Natural killer cell (primary cell): ENCODE measurements around the gene TSC22D3. TPM values are rescaled to one million over a fixed set of nuclear protein-coding genes. Genes with fewer than 3 reads are reported as not detected.

Experiments
- ATAC-seq, 3 donors: fragments of 150-1000 bp in 2 of 3; fragments of 200-7000 bp in 1 of 3; cut with Tn5 transposase; 1 replicate in 1 of 3; 2 replicates in 2 of 3; pipeline ENCODE4 v1.10.0; 2021; ENCODE audit warnings: mild to moderate bottlenecking in 2 of 3, moderate library complexity in 2 of 3
- DNase-seq, 2 donors: peaks; one replicate each; pipeline versions ENCODE4 v3.0.0 to v3.0.0-alpha.2; 2013 to 2021; ENCODE audit warnings: mixed read lengths in 1 of 2
- H3K27ac ChIP-seq: one replicate; pipeline ENCODE4 v1.5.1; 2013; ENCODE audit warnings: mild to moderate bottlenecking, low read length
- H3K27me3 ChIP-seq: one replicate; pipeline ENCODE4 v1.6.1; 2013; ENCODE audit warnings: low read length; ENCODE audit not compliant: control insufficient read depth, insufficient read depth
- H3K36me3 ChIP-seq: one replicate; pipeline ENCODE4 v1.6.1; 2013; ENCODE audit warnings: low read length; ENCODE audit not compliant: control insufficient read depth, insufficient read depth
- H3K4me1 ChIP-seq: one replicate; pipeline ENCODE4 v1.6.1; 2013; ENCODE audit warnings: low read length; ENCODE audit not compliant: control insufficient read depth, insufficient read depth
- H3K4me3 ChIP-seq: one replicate; pipeline ENCODE4 v1.5.1; 2013; ENCODE audit warnings: low read length
- H3K9me3 ChIP-seq: one replicate; pipeline ENCODE4 v1.6.1; 2013; ENCODE audit warnings: low read length; ENCODE audit not compliant: control insufficient read depth, insufficient read depth
- H3K27ac Mint-ChIP-seq, 2 donors: one replicate each; pipeline ENCODE4 v1.8.0; 2022; ENCODE audit warnings: mild to moderate bottlenecking in 2 of 2, mixed read lengths in 2 of 2, moderate library complexity in 1 of 2
- H3K27me3 Mint-ChIP-seq, 2 donors: one replicate each; pipeline ENCODE4 v1.8.0; 2022; ENCODE audit warnings: low read depth in 2 of 2, mixed read lengths in 2 of 2
- H3K36me3 Mint-ChIP-seq: one replicate; pipeline ENCODE4 v1.8.0; 2022; ENCODE audit warnings: mixed read lengths
- H3K4me1 Mint-ChIP-seq, 2 donors: one replicate each; pipeline ENCODE4 v1.8.0; 2022; ENCODE audit warnings: mixed read lengths in 2 of 2
- H3K4me3 Mint-ChIP-seq: one replicate; pipeline ENCODE4 v1.8.0; 2022; ENCODE audit warnings: mild to moderate bottlenecking, moderate library complexity, mixed read lengths
- H3K9me3 Mint-ChIP-seq, 2 donors: one replicate each; pipeline ENCODE4 v1.8.0; 2022; ENCODE audit warnings: mixed read lengths in 2 of 2
- WGBS: methylation state at CpG from one replicate; pipeline ENCODE4 v1.1.7; 2013; ENCODE audit warnings: missing lambda C conversion rate; ENCODE audit not compliant: insufficient coverage; 5-methylcytosine and 5-hydroxymethylcytosine counted together
- intact Hi-C: fragments of 100-400 bp; cut with micrococcal nuclease; formaldehyde crosslinking; loops from one replicate; pipeline ENCODE4 v1.14.2; 2022
- total RNA-seq, 4 donors: library from RNA; stranded (reverse); fragments of 120-200 nt in 1 of 4; gene quantifications; one replicate each; pipeline versions ENCODE4 v1.2.3 to v1.2.4, GENCODE V29; 2013 to 2022
- TF ChIP-seq, protein P1 (sequence below): fragments of 200-600 bp; IDR thresholded peaks from one replicate; pipeline ENCODE4 v1.8.0; 2022; ENCODE audit warnings: antibody characterized with exemption

TSC22D3 gene
- total RNA-seq, 3 donors from 2014 or later (not counting 1 experiment from before 2014, with no cell fraction given) = 895 to 1,800 (median 1,053) TPM

DNA sequence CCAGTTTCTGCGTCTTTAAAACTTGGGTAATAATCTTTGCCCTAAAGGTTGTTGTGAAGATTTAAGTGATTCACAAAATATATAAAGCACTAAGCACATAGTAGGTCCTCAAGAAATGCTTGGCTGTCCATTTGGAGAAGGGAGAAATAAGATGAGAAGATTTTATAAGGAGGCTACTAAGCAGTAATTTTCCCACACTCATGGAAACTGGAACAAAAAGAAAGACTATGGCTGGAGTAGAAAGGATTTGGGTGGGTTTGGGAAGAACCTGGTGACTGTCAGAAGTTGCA is 100.3 kb downstream of the TSC22D3 start:
- H3K9me3 ChIP-seq = no peaks in the 10 kb centered on the region
- Mint-ChIP-seq H3K4me3 (peak overlapping the region; percentile 49), H3K4me1 (peaks cover 35 to 52% of the 10 kb centered on the region in 2 donors), H3K27ac (peak overlapping the region; percentile 90 to 95), H3K9me3 (no peaks in the 10 kb centered on the region), H3K36me3 (no peaks in the 10 kb centered on the region), H3K27me3 (peaks cover 1 to 28% of the 10 kb centered on the region in 2 donors)
- no peaks in the 10 kb centered on the region for H3K36me3 ChIP-seq
- H3K4me1 ChIP-seq = peaks cover 64% of the 10 kb centered on the region
- intact Hi-C loops = no loop called here
- no peak overlapping the region for H3K4me3 ChIP-seq
- no peak for ATAC-seq
- no CpG with 5 or more reads among the region's 1 CpG for WGBS
- no peak for DNase-seq
- H3K27ac ChIP-seq = peak overlapping the region; percentile 100
- TF ChIP-seq, protein P1, sequence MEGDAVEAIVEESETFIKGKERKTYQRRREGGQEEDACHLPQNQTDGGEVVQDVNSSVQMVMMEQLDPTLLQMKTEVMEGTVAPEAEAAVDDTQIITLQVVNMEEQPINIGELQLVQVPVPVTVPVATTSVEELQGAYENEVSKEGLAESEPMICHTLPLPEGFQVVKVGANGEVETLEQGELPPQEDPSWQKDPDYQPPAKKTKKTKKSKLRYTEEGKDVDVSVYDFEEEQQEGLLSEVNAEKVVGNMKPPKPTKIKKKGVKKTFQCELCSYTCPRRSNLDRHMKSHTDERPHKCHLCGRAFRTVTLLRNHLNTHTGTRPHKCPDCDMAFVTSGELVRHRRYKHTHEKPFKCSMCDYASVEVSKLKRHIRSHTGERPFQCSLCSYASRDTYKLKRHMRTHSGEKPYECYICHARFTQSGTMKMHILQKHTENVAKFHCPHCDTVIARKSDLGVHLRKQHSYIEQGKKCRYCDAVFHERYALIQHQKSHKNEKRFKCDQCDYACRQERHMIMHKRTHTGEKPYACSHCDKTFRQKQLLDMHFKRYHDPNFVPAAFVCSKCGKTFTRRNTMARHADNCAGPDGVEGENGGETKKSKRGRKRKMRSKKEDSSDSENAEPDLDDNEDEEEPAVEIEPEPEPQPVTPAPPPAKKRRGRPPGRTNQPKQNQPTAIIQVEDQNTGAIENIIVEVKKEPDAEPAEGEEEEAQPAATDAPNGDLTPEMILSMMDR = no peak
- no peaks in the 10 kb centered on the region for H3K27me3 ChIP-seq

DNA sequence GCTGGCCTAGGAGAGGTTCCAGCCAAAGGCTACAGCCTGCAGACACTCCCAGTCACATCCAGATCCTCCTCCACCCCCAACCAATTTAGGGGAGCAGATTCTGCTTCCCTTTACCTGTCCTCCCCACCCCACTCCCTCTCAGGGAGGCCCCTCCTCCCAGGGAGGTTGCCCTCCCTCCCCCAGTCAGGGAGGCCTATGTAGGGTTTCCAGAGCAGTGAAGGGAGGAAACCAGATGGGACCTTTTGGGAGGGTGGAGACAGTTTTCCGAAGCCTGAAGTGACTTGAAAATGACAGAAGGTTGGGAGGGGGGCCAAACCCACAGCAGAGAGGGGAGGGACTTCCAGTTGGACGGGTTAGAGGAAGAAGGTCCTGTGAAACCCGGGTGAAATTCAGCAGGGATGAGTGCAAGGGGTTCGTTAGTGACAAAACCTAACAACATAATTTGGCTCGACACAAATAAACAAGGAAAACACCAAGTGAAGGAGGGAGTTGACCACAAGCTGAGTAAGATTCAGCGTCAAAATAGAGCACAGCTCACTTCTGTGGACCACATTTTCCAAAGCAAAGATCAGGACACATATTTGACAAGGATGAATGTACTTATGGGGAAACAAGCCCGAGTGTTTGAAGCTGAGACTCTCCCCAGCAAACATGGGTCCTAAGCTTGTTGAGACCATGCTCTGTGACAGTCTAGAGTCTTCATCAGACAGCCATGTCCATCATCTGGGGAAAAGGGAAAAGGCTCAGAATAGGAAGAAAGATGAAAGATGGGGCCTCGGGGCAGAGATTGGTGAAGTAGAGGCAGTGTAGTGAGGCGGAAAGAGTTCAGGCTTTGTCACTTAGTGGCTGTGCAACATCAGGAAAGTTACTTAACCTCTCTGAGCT is 100.9 kb downstream of the TSC22D3 start:
- Mint-ChIP-seq H3K27ac (peak overlapping the region; percentile 90 to 95), H3K4me1 (peaks cover 31 to 48% of the 10 kb centered on the region in 2 donors), H3K4me3 (peak overlapping the region; percentile 81), H3K27me3 (peaks cover 0 to 22% of the 10 kb centered on the region in 2 donors), H3K36me3 (no peaks in the 10 kb centered on the region), H3K9me3 (no peaks in the 10 kb centered on the region)
- ATAC-seq (peak; percentile 5 to 18 (median 10)), DNase-seq (peak; percentile 25 to 77)
- H3K27me3 ChIP-seq = no peaks in the 10 kb centered on the region
- H3K4me1 ChIP-seq = peaks cover 63% of the 10 kb centered on the region
- no peaks in the 10 kb centered on the region for H3K36me3 ChIP-seq
- TF ChIP-seq, protein P1 = no peak
- peak overlapping the region; percentile 29 for H3K4me3 ChIP-seq
- intact Hi-C loops = no loop called here
- no peaks in the 10 kb centered on the region for H3K9me3 ChIP-seq
- 29% methylated on average over 6 of the region's 9 CpGs for WGBS
- H3K27ac ChIP-seq = peak overlapping the region; percentile 100

DNA sequence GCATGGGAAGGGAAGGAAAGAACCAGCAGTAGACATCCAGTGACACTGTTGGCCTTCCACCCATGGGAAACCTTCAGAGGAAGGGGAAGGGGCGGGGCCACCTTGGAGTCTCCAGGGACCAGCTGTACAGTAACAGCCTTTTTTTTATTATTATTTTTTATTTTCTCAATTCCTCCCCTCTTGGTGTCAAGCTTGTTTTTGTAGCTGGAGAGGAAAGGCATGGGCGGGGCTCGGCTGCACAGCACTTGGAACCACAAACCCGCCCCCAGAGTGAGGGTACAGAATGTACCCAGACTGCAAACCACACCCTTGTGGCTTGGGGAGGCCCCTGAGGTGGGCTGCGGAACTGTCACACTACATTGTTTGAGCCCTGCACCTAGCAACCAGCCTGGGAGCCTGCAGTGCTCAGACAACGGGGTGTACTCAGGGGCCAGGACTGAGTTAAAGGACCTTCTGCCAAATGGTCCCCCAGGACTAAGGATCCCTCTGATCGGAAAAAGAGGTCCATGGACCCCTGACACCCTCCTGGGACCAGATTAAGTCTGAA is 101.6 kb downstream of the TSC22D3 start:
- no peaks in the 10 kb centered on the region for H3K9me3 Mint-ChIP-seq
- no peaks in the 10 kb centered on the region for H3K36me3 Mint-ChIP-seq
- H3K36me3 ChIP-seq = no peaks in the 10 kb centered on the region
- peaks cover 29 to 43% of the 10 kb centered on the region in 2 donors for H3K4me1 Mint-ChIP-seq
- no peaks in the 10 kb centered on the region for H3K27me3 ChIP-seq
- peaks cover 0 to 22% of the 10 kb centered on the region in 2 donors for H3K27me3 Mint-ChIP-seq
- ATAC-seq (peak; percentile 71 to 89 (median 87)), DNase-seq (peak; percentile 85 to 95)
- peak overlapping the region; percentile 81 for H3K4me3 Mint-ChIP-seq
- H3K4me3 ChIP-seq = peak overlapping the region; percentile 29
- TF ChIP-seq, protein P1 = no peak
- H3K9me3 ChIP-seq = no peaks in the 10 kb centered on the region
- peak overlapping the region; percentile 100 for H3K27ac ChIP-seq
- H3K27ac Mint-ChIP-seq = peak overlapping the region; percentile 90 to 95
- H3K4me1 ChIP-seq = peaks cover 55% of the 10 kb centered on the region
- WGBS = 0% methylated on average over 3 of the region's 7 CpGs
- intact Hi-C loops = loop anchor here (1.0 kb wide), 3 partner anchors 37 to 68 kb away; no protein-coding TSS in a partner anchor
